ENCODE measurements around the gene THEM4.

Gene THEM4

DNA sequence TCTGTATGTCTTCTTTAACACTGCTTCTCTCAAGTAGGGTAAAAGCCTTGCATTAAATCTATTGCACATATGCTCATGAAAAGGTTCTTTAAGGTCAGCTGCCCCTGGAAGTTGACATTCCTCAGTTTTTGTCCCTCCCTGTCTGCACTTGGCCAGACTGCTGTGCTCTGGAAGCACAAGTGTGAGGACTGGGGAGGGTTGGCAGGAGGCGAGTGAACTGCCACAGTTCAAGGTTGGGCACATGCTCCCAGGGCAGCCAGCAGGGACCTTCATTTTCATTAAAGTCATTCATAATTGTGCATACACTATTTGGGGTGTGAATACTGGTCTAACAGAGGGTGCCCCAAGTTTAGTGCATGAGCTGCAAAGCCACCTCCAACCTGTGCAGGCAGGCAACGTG, 44.9 kb downstream of the THEM4 start:
- Histone ChIP-seq H3K9ac (ENCODE audit: low read length) (no peak overlapping the region), H2BK5ac (ENCODE audit: low read depth, low read length, poor library complexity) (no peak overlapping the region), H3K4ac (ENCODE audit: low read depth, low read length) (no peak overlapping the region), H3K36me3 (ENCODE audit: control insufficient read depth in 1 of 2, insufficient read depth in 2 of 2, low read length in 2 of 2) (no peaks in the 10 kb centered on the region), H3K27me3 (ENCODE audit: insufficient read depth, low read length) (no peaks in the 10 kb centered on the region), H3K4me3 (ENCODE audit: low read depth, low read length) (no peak overlapping the region), H2BK12ac (ENCODE audit: low read length) (no peak overlapping the region), H2AK5ac (ENCODE audit: low read length) (no peak overlapping the region), H3K9me3 (ENCODE audit: insufficient read depth, low read depth, low read length) (no peaks in the 10 kb centered on the region), H3K23ac (ENCODE audit: low read length) (no peak overlapping the region), H3K18ac (ENCODE audit: low read length) (no peak overlapping the region), H2AFZ (ENCODE audit: insufficient read depth, low read length, poor library complexity) (no peak overlapping the region), H3K14ac (ENCODE audit: low read length) (no peak overlapping the region), H3K79me1 (ENCODE audit: low read length) (peaks cover 15% of the 10 kb centered on the region), H4K8ac (ENCODE audit: low read depth, low read length) (no peak overlapping the region), H4K12ac (ENCODE audit: low read depth, low read length) (no peak overlapping the region), H4K91ac (ENCODE audit: low read depth, low read length) (no peak overlapping the region), H3K4me2 (ENCODE audit: low read length) (no peak overlapping the region), H3K27ac (ENCODE audit: low read depth, low read length) (no peak overlapping the region), H3K79me2 (ENCODE audit: control insufficient read depth, insufficient read depth, low read length, poor library complexity) (peaks cover 4% of the 10 kb centered on the region), H2BK120ac (ENCODE audit: insufficient read depth, low read length, poor library complexity) (no peak overlapping the region), H3K4me1 (ENCODE audit: control insufficient read depth in 1 of 2, insufficient read depth in 2 of 2, low read length in 2 of 2) (peaks cover 19 to 20% of the 10 kb centered on the region in 2 experiments)
- no CpG with 5 or more reads among the region's 2 CpGs for whole genome bisulfite sequencing (ENCODE audit: extremely low coverage, insufficient coverage, insufficient read length)
- DNase-seq, result no peak

DNA sequence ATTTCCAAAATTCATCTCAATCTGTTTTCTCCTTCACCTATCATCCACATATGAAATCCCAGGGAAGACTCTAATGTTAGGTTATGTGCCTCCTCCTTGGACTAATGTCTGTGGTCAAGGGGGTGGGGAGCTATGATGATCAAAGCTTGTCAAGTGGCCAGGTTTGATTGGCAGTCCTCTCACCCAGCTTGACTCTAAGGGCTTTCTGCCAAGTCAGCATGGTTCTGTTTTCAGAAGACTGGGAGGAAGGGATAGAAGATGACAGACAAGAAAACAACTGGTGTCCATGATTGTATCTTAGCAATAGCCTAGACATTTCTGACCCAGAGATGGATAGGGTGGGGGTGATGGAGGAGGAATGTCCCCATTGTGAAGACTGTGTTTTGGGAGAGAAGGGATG, 46.7 kb downstream of the THEM4 start:
- Histone ChIP-seq H3K18ac (ENCODE audit: low read length) (no peak overlapping the region), H3K14ac (ENCODE audit: low read length) (no peak overlapping the region), H3K27me3 (ENCODE audit: insufficient read depth, low read length) (no peaks in the 10 kb centered on the region), H2AFZ (ENCODE audit: insufficient read depth, low read length, poor library complexity) (no peak overlapping the region), H2BK120ac (ENCODE audit: insufficient read depth, low read length, poor library complexity) (no peak overlapping the region), H3K4ac (ENCODE audit: low read depth, low read length) (no peak overlapping the region), H3K9ac (ENCODE audit: low read length) (no peak overlapping the region), H3K79me1 (ENCODE audit: low read length) (peaks cover 18% of the 10 kb centered on the region), H4K91ac (ENCODE audit: low read depth, low read length) (no peak overlapping the region), H3K27ac (ENCODE audit: low read depth, low read length) (no peak overlapping the region), H3K9me3 (ENCODE audit: insufficient read depth, low read depth, low read length) (no peaks in the 10 kb centered on the region), H2BK12ac (ENCODE audit: low read length) (no peak overlapping the region), H3K4me1 (ENCODE audit: control insufficient read depth in 1 of 2, insufficient read depth in 2 of 2, low read length in 2 of 2) (peaks cover 28 to 29% of the 10 kb centered on the region in 2 experiments), H3K79me2 (ENCODE audit: control insufficient read depth, insufficient read depth, low read length, poor library complexity) (peaks cover 4% of the 10 kb centered on the region), H4K8ac (ENCODE audit: low read depth, low read length) (no peak overlapping the region), H3K4me3 (ENCODE audit: low read depth, low read length) (no peak overlapping the region), H4K12ac (ENCODE audit: low read depth, low read length) (no peak overlapping the region), H3K4me2 (ENCODE audit: low read length) (no peak overlapping the region), H2AK5ac (ENCODE audit: low read length) (no peak overlapping the region), H3K23ac (ENCODE audit: low read length) (no peak overlapping the region), H2BK5ac (ENCODE audit: low read depth, low read length, poor library complexity) (no peak overlapping the region), H3K36me3 (ENCODE audit: control insufficient read depth in 1 of 2, insufficient read depth in 2 of 2, low read length in 2 of 2) (no peaks in the 10 kb centered on the region)
- no peak for DNase-seq

DNA sequence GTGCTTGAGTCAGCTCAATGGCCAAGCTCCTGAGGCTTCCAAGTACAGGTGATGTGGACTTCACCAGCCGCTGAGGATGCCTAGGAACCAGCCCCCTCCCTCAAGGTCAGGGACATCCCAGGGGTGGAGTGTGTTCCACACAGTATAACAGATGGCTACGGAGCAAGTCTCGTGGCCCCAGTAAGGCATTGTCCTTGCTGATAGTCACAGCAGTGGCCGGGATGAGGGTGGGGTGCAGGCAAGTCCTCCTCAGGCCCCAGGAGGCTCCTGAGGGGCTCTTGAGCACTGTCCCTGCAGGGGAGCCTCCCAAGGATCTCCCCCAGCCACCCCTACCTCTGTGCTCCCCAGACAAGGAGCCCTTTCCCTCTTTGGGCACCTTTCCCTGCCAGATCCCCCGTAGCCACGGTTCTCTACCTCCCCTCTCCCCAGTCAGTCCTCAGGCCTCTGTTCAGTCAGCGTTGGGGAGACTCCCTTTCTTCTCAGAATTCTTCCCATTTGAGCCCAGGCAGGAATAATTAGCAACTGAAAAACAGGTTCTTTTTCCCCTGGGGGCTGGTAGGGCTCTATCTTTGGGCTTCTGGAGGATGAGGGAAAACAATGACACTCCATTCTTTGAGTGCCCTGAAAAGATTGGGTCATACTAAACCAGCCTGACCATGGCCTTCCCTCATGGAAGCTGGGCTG, 48.7 kb downstream of the THEM4 start:
- Histone ChIP-seq H2AFZ (ENCODE audit: insufficient read depth, low read length, poor library complexity) (peak overlapping the region; percentile 48), H3K9ac (ENCODE audit: low read length) (no peak overlapping the region), H4K8ac (ENCODE audit: low read depth, low read length) (peak overlapping the region; percentile 72), H3K4me1 (ENCODE audit: control insufficient read depth in 1 of 2, insufficient read depth in 2 of 2, low read length in 2 of 2) (peaks cover 31 to 32% of the 10 kb centered on the region in 2 experiments), H3K36me3 (ENCODE audit: control insufficient read depth in 1 of 2, insufficient read depth in 2 of 2, low read length in 2 of 2) (no peaks in the 10 kb centered on the region), H3K23ac (ENCODE audit: low read length) (no peak overlapping the region), H4K12ac (ENCODE audit: low read depth, low read length) (peak overlapping the region; percentile 52), H4K91ac (ENCODE audit: low read depth, low read length) (peak overlapping the region; percentile 97), H2BK120ac (ENCODE audit: insufficient read depth, low read length, poor library complexity) (peak overlapping the region; percentile 88), H3K18ac (ENCODE audit: low read length) (peak overlapping the region; percentile 80), H3K14ac (ENCODE audit: low read length) (peak overlapping the region; percentile 93), H3K4ac (ENCODE audit: low read depth, low read length) (peak overlapping the region; percentile 61), H2BK5ac (ENCODE audit: low read depth, low read length, poor library complexity) (peak overlapping the region; percentile 85), H3K4me3 (ENCODE audit: low read depth, low read length) (no peak overlapping the region), H3K4me2 (ENCODE audit: low read length) (peak overlapping the region; percentile 23), H2AK5ac (ENCODE audit: low read length) (peak overlapping the region; percentile 98), H3K79me1 (ENCODE audit: low read length) (peaks cover 22% of the 10 kb centered on the region), H3K27ac (ENCODE audit: low read depth, low read length) (peak overlapping the region; percentile 60), H2BK12ac (ENCODE audit: low read length) (peak overlapping the region; percentile 97), H3K9me3 (ENCODE audit: insufficient read depth, low read depth, low read length) (no peaks in the 10 kb centered on the region), H3K27me3 (ENCODE audit: insufficient read depth, low read length) (no peaks in the 10 kb centered on the region), H3K79me2 (ENCODE audit: control insufficient read depth, insufficient read depth, low read length, poor library complexity) (peaks cover 4% of the 10 kb centered on the region)
- WGBS (ENCODE audit: extremely low coverage, insufficient coverage, insufficient read length), result no CpG with 5 or more reads among the region's 7 CpGs
- DNase-seq, result peak; percentile 85 to 94

DNA sequence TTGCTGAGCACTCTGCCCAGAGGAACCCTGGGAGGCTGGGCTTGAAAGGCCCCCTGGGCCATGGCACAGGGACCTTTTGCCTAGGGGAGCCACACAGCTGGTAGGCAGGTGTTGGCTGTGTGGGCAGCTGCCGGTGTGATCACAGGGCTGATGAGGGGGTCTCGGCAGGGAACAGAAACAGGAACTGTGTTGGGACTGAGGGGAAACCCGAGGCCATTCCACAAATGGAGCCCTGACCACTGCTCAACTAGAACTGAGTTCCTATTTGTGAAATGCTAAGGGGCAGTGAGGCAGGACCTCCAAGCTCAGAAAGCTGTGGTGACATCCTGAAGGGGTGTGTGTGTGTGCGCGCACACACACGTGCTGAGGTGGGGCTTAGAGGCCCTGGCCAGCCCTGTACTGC, 49.4 kb downstream of the THEM4 start:
- Histone ChIP-seq H2AFZ (ENCODE audit: insufficient read depth, low read length, poor library complexity) (no peak overlapping the region), H2BK120ac (ENCODE audit: insufficient read depth, low read length, poor library complexity) (peak overlapping the region; percentile 88), H3K18ac (ENCODE audit: low read length) (peak overlapping the region; percentile 46), H3K36me3 (ENCODE audit: control insufficient read depth in 1 of 2, insufficient read depth in 2 of 2, low read length in 2 of 2) (no peaks in the 10 kb centered on the region), H3K4me3 (ENCODE audit: low read depth, low read length) (no peak overlapping the region), H2BK12ac (ENCODE audit: low read length) (peak overlapping the region; percentile 97), H3K79me2 (ENCODE audit: control insufficient read depth, insufficient read depth, low read length, poor library complexity) (peaks cover 4% of the 10 kb centered on the region), H3K9ac (ENCODE audit: low read length) (peak overlapping the region; percentile 7), H3K4me1 (ENCODE audit: control insufficient read depth in 1 of 2, insufficient read depth in 2 of 2, low read length in 2 of 2) (peaks cover 31 to 35% of the 10 kb centered on the region in 2 experiments), H3K27me3 (ENCODE audit: insufficient read depth, low read length) (no peaks in the 10 kb centered on the region), H3K9me3 (ENCODE audit: insufficient read depth, low read depth, low read length) (no peaks in the 10 kb centered on the region), H3K27ac (ENCODE audit: low read depth, low read length) (no peak overlapping the region), H2BK5ac (ENCODE audit: low read depth, low read length, poor library complexity) (peak overlapping the region; percentile 85), H3K4me2 (ENCODE audit: low read length) (no peak overlapping the region), H4K8ac (ENCODE audit: low read depth, low read length) (peak overlapping the region; percentile 22), H4K91ac (ENCODE audit: low read depth, low read length) (peak overlapping the region; percentile 97), H3K14ac (ENCODE audit: low read length) (peak overlapping the region; percentile 93), H3K4ac (ENCODE audit: low read depth, low read length) (no peak overlapping the region), H4K12ac (ENCODE audit: low read depth, low read length) (no peak overlapping the region), H3K79me1 (ENCODE audit: low read length) (peaks cover 22% of the 10 kb centered on the region), H3K23ac (ENCODE audit: low read length) (no peak overlapping the region), H2AK5ac (ENCODE audit: low read length) (peak overlapping the region; percentile 98)
- no CpG with 5 or more reads among the region's 6 CpGs for WGBS (ENCODE audit: extremely low coverage, insufficient coverage, insufficient read length)
- no peak for DNase-seq

Data from trophoblast cell (in vitro differentiated cells and primary cell).